Measurements from ENCODE around the gene TTLL11.

The TTLL11 gene

GRCh38 chr9:122039234-122039633 lies 53.9 kb downstream of the TTLL11 start:
- no peaks in the 10 kb centered on the region for H3K9me3 ChIP-seq (ENCODE audit: control insufficient read depth, low read length)
- H3K9ac ChIP-seq, result no peak overlapping the region
- TF ChIP-seq, protein P1, sequence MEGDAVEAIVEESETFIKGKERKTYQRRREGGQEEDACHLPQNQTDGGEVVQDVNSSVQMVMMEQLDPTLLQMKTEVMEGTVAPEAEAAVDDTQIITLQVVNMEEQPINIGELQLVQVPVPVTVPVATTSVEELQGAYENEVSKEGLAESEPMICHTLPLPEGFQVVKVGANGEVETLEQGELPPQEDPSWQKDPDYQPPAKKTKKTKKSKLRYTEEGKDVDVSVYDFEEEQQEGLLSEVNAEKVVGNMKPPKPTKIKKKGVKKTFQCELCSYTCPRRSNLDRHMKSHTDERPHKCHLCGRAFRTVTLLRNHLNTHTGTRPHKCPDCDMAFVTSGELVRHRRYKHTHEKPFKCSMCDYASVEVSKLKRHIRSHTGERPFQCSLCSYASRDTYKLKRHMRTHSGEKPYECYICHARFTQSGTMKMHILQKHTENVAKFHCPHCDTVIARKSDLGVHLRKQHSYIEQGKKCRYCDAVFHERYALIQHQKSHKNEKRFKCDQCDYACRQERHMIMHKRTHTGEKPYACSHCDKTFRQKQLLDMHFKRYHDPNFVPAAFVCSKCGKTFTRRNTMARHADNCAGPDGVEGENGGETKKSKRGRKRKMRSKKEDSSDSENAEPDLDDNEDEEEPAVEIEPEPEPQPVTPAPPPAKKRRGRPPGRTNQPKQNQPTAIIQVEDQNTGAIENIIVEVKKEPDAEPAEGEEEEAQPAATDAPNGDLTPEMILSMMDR (IDR thresholded peaks at IDR 0.05), result no peak
- H3K4me1 ChIP-seq, result peaks cover 6% of the 10 kb centered on the region
- no peak overlapping the region for H3K4me2 ChIP-seq (ENCODE audit: low read length)
- no peaks in the 10 kb centered on the region for H3K36me3 ChIP-seq (ENCODE audit: control insufficient read depth, insufficient read depth, low read length)
- H3K27me3 ChIP-seq (ENCODE audit: control insufficient read depth, insufficient read depth, low read length), result no peaks in the 10 kb centered on the region
- H2AFZ ChIP-seq, result no peak overlapping the region
- no peak overlapping the region for H3K27ac ChIP-seq
- H3K79me2 ChIP-seq, result no peaks in the 10 kb centered on the region
- H3K4me3 ChIP-seq (ENCODE audit: low read depth, low read length), result no peak overlapping the region

DNA sequence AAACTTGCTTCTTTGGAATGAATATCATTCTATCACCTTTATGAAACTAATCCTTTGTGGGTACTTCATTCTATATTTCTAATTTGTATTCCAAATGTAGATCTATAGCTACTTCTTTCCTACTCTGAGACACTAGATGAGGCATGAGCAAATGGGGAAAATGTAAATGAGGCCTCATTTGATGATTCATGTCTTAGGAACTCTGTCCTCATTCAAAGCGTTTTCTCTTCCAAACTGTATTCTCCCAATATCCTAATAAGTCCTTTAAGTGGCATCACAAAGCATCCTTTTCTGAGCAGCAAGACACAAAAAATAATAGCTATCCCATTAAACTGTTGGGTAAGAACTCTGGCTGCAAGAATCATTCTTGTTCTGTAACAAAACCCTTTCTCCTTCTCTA lies 56.1 kb downstream of the TTLL11 start:
- no peaks in the 10 kb centered on the region for H3K36me3 ChIP-seq (ENCODE audit: control insufficient read depth, insufficient read depth, low read length)
- H2AFZ ChIP-seq, result no peak overlapping the region
- H3K9ac ChIP-seq, result no peak overlapping the region
- no peaks in the 10 kb centered on the region for H3K27me3 ChIP-seq (ENCODE audit: control insufficient read depth, insufficient read depth, low read length)
- TF ChIP-seq, protein P1 (IDR thresholded peaks at IDR 0.05), result no peak
- no peak overlapping the region for H3K27ac ChIP-seq
- H3K9me3 ChIP-seq (ENCODE audit: control insufficient read depth, low read length), result no peaks in the 10 kb centered on the region
- peaks cover 6% of the 10 kb centered on the region for H3K4me1 ChIP-seq
- no peaks in the 10 kb centered on the region for H3K79me2 ChIP-seq
- no peak overlapping the region for H3K4me2 ChIP-seq (ENCODE audit: low read length)
- H3K4me3 ChIP-seq (ENCODE audit: low read depth, low read length), result no peak overlapping the region

GRCh38 chr9:122036408-122036807 lies 56.7 kb downstream of the TTLL11 start:
- Histone ChIP-seq H3K79me2 (no peaks in the 10 kb centered on the region), H3K27ac (no peak overlapping the region), H2AFZ (no peak overlapping the region), H3K9me3 (ENCODE audit: control insufficient read depth, low read length) (no peaks in the 10 kb centered on the region), H3K4me3 (ENCODE audit: low read depth, low read length) (no peak overlapping the region), H3K9ac (no peak overlapping the region), H3K27me3 (ENCODE audit: control insufficient read depth, insufficient read depth, low read length) (no peaks in the 10 kb centered on the region), H3K4me2 (ENCODE audit: low read length) (no peak overlapping the region), H3K4me1 (peaks cover 6% of the 10 kb centered on the region), H3K36me3 (ENCODE audit: control insufficient read depth, insufficient read depth, low read length) (no peaks in the 10 kb centered on the region)
- TF ChIP-seq, protein P1 (IDR thresholded peaks at IDR 0.05), result no peak

GRCh38 chr9:122033775-122034373 lies 59.2 kb downstream of the TTLL11 start:
- no peak overlapping the region for H3K27ac ChIP-seq
- TF ChIP-seq, protein P1 (IDR thresholded peaks at IDR 0.05), result no peak

DNA sequence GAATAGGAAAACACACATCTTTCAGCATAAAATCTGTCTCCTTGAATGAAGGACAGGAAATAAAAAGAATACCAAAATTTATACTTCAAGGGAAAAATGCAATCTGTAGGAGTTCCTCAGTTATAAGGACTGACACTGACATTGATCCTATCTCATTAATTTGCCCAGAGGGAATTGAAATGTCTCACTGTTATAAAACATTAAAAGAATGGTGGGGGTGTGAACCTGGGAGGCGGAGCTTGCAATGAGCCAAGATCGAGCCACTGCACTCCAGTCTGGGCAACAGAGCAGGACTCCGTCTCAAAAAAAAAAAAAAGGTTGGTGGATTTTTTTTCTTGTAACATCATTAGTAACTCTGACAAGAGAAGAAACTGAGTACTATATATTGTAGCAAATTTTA lies 60.8 kb downstream of the TTLL11 start:
- Histone ChIP-seq H3K27ac (no peak overlapping the region), H2AFZ (no peak overlapping the region)

More at GRCh38 chr9:122033775-122034373, 59.2 kb downstream of the TTLL11 start:
- H3K4me2 ChIP-seq (ENCODE audit: low read length), result no peak overlapping the region
- no peaks in the 10 kb centered on the region for H3K36me3 ChIP-seq (ENCODE audit: control insufficient read depth, insufficient read depth, low read length)
- no peak overlapping the region for H3K4me3 ChIP-seq (ENCODE audit: low read depth, low read length)
- H3K9me3 ChIP-seq (ENCODE audit: control insufficient read depth, low read length), result no peaks in the 10 kb centered on the region
- H3K4me1 ChIP-seq, result peaks cover 6% of the 10 kb centered on the region
- no peaks in the 10 kb centered on the region for H3K27me3 ChIP-seq (ENCODE audit: control insufficient read depth, insufficient read depth, low read length)
- no peak overlapping the region for H2AFZ ChIP-seq
- H3K9ac ChIP-seq, result no peak overlapping the region
- no peaks in the 10 kb centered on the region for H3K79me2 ChIP-seq

More for the DNA sequence above, 60.8 kb downstream of the TTLL11 start:
- H3K4me1 ChIP-seq, result peaks cover 6% of the 10 kb centered on the region
- TF ChIP-seq, protein P1 (IDR thresholded peaks at IDR 0.05), result no peak
- H3K79me2 ChIP-seq, result no peaks in the 10 kb centered on the region
- H3K9me3 ChIP-seq (ENCODE audit: control insufficient read depth, low read length), result no peaks in the 10 kb centered on the region
- no peak overlapping the region for H3K9ac ChIP-seq
- H3K36me3 ChIP-seq (ENCODE audit: control insufficient read depth, insufficient read depth, low read length), result no peaks in the 10 kb centered on the region
- no peak overlapping the region for H3K4me2 ChIP-seq (ENCODE audit: low read length)
- H3K4me3 ChIP-seq (ENCODE audit: low read depth, low read length), result no peak overlapping the region
- no peaks in the 10 kb centered on the region for H3K27me3 ChIP-seq (ENCODE audit: control insufficient read depth, insufficient read depth, low read length)
